HCEC 1CT (cell line): ENCODE results near the gene FRY.
A peak's percentile ranks its signal among the peaks of the same experiment; 100 is the strongest.

ENCODE experiments used
- DNase-seq: peaks from one replicate; pipeline ENCODE4 v3.0.0-alpha.2; 2017

The FRY gene

DNA sequence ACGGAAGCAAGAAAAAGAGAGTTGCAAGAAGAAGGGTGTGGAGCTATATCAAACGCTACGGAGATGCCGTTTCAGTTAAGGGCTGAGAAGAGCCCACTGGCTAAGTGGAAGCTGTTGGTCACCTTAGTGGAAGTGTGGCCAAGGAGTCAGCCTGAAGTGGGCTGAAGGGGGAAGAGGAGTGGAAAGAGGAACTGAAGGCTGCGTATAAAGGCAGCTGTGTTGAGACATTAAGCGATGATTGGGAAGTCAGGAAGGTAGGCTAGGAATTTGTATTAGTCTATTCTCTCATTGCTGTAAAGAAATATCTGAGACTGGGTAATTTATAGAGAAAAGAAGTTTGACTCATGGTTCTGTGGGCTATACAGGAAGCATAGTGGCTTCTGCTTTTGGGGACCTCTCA, 14.1 kb upstream of the FRY start:
- no peak for DNase-seq

DNA sequence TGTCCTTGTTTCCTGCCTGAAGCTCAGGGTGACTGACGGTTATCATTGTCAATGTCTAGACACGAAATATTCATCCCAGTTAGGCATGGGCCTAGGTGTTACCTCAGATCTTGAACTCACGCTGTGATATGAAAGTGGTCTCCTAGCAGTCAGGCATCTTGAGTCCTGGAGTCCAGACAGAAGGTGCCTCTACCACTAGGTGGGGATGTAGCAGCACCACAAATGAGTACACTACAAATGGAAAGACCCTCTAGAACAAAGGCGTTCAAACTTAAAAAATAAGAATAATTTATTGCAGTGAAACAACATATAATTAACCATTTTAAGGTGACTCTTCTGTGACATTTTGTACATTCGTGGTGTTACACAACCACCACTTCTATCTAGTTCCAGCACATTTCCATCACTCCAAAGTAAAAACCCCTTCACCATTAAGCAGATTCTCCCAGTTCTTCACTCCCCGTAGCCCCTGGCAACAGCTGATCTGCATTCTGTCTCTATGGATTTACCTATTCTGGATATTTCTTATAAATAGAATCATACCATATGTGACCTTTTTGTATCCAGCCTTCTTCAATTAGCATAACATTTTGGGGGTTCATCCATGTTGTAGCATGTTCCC, 11.9 kb upstream of the FRY start:
- DNase-seq: peak; percentile 51

DNA sequence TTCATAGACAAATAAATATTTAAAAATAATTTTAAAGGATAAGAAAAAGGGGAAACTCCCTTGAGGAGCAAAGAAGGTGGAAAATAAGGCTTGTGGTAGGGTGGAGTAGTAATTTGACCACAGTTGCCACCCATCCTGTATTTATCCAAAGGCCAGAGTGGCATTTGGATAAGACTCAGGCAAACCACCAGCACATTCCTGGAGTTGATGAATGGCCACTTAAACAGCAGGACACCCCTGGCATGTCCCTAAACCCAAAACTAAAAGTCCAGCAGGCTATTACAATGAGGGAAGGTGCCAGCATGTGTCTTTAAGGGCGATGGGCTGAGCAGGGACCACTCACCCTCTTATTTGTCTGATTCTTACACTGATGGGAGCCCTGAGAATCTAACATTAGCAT, 9.8 kb upstream of the FRY start:
- no peak for DNase-seq

- no peak for DNase-seq
Measured at GRCh38 chr13:32022311-32022710, 9.3 kb upstream of the FRY start.

DNA sequence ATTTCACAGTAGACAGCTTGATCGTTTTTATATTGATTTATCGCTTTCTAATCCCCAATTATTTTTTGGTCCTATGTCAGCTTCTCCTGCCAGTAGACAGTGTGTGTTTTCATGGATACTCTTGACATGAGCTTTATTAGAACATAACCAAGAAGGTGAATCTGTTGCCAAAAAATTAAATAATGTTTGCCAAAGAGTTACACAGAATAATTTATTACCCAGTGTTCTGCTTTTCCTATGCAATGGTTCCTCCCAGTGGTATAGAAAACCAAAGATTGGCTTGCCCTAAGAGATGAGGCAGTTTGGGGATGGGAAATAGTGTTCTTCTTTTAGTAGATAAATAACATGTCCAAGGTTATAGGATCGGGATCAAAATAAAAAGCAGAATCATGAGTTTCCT, 8.5 kb upstream of the FRY start:
- DNase-seq: no peak

- no peak for DNase-seq
Measured at GRCh38 chr13:32023698-32024097, 7.9 kb upstream of the FRY start.

DNA sequence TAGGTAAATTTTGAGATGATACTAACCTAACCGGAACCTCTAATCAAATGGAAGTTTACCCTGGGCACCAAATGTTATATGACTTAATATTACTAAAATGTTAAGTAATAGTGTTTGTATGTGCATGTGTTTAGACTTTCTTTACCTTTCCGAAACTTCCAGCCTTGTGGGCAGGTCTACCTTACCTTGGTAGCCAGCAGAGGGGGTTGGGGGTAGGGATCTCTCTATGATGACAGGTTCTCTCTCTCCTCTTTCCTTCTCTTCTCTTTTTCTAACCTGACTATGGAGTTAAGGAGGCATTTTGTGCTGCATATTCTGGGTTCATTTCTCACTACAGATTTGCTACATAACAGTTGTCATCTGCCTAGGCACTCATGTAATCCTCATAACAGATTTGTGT, 6.8 kb upstream of the FRY start:
- no peak for DNase-seq

GRCh38 chr13:32025730-32026129, 5.8 kb upstream of the FRY start:
- no peak for DNase-seq

GRCh38 chr13:32026623-32027022, 5.0 kb upstream of the FRY start:
- DNase-seq: no peak

DNA sequence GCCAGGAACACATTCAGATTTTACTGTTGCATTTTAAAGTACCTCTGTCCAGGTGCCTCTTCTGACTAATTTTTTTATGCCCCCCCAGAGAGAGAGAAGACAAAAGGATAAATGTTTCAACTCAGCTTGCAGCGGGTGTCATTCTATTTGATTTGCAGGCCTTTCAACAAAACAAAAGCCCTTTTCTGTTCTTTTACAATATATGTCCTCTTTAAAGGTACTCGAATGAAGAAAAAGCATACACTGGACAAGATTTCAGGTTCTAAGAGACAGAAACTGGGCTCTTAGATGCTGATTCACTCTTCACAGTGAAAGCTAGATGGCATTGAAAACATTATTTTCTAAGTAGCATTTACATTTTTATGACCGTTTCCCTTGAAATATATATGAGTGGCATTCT, 2.9 kb upstream of the FRY start:
- no peak for DNase-seq

DNA sequence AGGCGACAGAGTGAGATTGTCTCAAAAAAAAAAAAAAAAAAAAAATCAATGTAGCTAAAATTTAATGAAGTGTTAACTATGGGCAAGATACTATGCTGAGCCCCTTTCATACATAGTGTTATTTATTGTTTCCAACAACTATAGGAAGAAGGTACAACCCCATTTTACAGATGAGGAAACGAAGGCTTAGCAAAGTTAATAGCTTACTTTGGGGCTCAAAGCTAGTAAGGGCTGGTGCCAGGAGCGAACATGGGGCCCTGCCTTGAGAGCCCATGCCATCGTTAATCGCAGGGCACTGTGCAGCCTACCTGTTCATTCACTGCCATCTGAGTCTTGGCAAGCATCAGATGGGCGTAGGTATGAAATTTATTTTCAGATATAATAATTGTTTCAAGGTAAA, 1.9 kb upstream of the FRY start:
- DNase-seq: no peak

DNA sequence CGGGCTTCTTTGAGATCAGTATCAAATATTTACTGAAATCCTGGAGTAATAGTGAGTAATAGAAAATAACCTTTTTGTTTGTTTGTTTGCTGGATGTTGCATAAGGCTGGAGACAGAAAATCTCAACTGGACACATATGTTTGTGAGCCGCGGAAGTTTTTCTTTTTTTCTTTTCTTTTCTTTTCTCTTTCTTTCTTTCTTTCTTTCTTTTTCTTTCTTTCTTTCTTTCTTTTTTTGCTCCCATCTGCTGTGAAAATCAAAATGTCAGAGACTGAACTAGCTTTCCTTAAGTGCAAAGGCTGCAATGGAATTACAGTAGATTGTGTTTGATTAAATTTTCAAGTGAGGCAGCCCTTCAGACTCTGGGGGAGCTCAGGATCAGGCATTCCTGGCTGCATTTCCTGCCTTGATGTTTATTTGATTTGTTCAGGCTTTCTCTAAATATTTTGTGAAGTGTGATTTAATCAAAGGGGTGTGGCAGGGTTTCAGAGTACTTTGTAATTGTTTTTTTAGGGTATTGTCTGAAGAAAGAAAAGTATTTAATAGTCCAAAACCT, 319 bp downstream of the FRY start:
- DNase-seq: peak; percentile 8

DNA sequence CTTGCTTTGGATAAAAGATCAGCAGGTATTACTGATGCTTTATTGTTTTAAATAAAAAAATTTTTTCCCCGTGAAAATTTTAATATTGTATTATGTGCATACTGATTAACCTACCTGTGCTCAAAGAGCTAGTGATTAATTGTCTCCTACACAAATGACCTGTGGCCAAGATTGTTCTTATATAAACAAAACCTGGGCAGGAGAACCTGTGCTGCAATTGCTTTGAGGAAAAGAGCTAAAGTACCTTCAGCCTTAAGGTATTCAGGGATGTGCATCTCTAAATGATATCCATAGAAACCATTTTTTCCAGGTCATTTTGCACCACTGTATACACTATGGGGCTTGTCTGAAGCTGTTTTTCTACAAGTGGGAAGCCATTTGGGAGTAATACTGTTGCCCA, 1.2 kb downstream of the FRY start:
- no peak for DNase-seq

- no peak for DNase-seq
Measured at GRCh38 chr13:32033744-32034143, 2.2 kb downstream of the FRY start.

DNA sequence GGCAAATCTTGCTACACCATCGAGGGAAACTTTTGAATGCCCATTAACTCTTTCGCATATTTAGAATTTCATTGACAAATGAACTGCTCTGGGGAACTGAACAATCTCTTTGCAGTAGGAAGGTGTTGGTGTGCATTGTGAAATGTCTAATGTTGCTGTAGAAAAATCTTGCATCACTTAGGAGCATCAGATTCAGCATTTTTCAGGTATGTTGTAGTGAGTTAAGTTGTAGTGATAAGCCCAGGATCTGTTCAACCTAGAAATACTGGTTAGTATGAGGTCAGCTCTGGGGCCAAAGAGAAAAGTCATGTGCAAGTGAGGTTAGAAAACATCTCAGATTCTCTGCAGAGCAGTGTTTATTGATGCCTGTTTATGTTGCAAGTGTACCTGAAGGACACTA, 4.1 kb downstream of the FRY start:
- no peak for DNase-seq

DNA sequence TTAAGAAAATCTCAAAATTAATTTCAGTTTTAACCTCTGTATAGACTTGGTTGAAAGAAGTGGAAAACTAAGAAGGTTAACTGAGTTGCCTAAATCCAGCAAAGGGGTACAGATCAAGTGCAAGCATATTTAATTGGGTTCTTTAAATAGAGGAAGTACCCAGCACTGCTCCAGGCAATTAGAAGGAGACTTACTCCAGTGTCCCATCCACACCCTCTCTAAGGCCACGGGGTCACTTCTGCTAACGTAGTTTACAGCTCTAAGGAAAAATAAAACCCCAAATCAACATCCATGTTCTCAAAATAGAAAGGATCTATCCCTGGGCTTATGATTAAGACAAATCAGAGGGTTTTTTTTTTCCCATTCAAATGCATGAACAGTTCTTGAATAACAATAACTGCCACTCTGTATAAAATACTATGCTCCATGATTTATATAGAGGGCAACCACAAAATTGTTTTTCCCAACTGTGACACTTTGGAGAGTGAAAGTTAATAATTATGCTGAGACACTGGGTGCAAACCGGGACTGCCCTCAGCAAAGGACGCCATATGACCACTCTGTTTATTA, 4.6 kb downstream of the FRY start:
- DNase-seq: no peak

GRCh38 chr13:32036757-32037156, 5.2 kb downstream of the FRY start:
- no peak for DNase-seq

- DNase-seq: no peak
Measured at GRCh38 chr13:32037471-32037870, 5.9 kb downstream of the FRY start.

DNA sequence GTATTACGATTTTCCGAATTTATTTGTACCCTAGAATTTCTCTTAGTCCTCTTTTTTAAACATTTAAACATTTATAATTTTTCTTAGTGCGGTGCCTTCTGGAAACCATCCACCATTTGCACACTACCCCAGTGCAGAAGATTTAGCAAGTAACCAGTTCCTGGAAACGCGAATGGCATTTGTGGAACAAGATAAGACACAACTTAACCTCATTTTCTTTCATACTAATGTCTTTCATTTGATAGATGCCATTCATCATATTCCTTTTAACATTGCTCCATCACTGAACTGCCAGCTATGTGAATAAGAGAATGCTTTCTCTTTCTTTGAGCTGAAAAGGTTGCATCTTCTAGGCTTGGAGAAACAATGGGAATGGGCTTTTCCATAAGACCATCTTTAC, 6.8 kb downstream of the FRY start:
- no peak for DNase-seq

- DNase-seq: no peak
Measured at GRCh38 chr13:32039056-32039455, 7.5 kb downstream of the FRY start.

GRCh38 chr13:32039528-32039927, 8.0 kb downstream of the FRY start:
- no peak for DNase-seq

DNA sequence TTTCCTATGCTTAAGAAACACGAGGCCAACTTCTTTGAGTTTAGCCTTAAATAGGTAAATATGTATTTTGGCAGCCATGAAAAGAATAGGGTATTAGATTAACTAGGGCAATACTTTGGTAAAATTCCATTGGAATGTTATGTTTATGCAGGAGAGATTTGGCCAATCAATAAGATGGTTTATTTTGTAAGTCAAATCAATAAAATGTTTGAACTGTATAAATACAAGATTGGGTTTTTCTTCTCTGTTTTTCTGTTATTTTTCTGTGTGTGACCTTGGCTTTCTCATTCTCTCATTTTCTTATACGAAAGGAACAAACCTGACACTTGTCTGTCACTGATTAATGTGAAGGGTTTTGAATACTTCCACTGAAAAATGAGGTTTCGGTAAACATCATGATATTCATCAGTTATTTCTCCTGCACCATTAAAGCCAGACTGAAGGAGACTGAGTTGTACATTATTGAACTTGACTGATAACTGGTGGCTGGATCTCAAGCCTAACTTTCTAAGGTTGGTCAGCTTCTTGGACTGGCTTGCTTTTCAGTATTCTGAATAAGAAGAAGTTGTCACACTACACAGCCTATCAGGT, 8.6 kb downstream of the FRY start:
- DNase-seq: no peak

- no peak for DNase-seq
Measured at GRCh38 chr13:32040689-32041088, 9.1 kb downstream of the FRY start.

DNA sequence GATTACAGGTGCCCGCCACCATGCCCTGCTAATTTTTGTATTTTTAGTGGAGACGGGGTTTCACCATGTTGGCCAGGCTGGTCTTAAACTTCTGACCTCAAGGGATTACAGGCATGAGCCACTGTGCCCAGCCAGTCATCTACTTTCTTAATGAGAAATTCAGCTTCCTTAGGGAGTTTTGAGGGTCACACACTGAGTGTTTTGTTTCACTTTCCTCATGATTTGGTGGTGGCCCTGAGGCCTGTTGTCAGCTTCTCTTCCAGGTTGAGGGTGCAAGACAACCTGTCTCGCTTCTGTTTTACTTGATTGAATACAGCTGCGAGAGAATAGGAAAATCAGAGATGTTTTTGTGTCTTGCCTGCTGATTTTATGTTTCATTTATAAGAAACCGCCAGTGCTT, 9.9 kb downstream of the FRY start:
- DNase-seq: no peak

DNA sequence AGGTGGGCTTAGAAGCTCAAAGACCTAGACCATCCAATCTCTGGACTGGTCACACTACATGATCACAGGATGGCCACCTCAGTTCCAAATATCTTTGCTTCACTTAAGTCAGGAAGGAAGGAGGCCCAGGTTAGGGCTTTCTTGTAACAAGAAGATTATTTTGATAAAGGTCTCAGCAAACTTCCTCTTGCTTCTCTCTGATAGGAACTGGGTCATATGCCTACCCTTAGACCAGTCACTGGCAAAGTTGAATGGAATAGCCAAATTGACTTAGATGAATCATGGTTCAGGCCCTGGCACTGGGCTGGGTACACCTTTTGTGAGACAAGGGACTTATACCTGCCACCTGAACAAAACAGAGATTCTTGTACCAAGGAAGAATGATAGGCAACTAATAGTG, 11.0 kb downstream of the FRY start:
- no peak for DNase-seq
